ENCODE data around the gene RPGRIP1L.

- TF ChIP-seq, protein P1, sequence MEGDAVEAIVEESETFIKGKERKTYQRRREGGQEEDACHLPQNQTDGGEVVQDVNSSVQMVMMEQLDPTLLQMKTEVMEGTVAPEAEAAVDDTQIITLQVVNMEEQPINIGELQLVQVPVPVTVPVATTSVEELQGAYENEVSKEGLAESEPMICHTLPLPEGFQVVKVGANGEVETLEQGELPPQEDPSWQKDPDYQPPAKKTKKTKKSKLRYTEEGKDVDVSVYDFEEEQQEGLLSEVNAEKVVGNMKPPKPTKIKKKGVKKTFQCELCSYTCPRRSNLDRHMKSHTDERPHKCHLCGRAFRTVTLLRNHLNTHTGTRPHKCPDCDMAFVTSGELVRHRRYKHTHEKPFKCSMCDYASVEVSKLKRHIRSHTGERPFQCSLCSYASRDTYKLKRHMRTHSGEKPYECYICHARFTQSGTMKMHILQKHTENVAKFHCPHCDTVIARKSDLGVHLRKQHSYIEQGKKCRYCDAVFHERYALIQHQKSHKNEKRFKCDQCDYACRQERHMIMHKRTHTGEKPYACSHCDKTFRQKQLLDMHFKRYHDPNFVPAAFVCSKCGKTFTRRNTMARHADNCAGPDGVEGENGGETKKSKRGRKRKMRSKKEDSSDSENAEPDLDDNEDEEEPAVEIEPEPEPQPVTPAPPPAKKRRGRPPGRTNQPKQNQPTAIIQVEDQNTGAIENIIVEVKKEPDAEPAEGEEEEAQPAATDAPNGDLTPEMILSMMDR (conservative IDR thresholded peaks at IDR 0.05 in 1 of 2, IDR thresholded peaks at IDR 0.05 in 1 of 2; ENCODE audit: low read depth in 1 of 2, low read length in 2 of 2) = no peak
- TF ChIP-seq EZH2 (IDR thresholded peaks at IDR 0.05; ENCODE audit: low read length, missing control alignments) = no peak
These were observed 36.8 kb upstream of the RPGRIP1L start for GRCh38 chr16:53740476-53740875.

All from fibroblast of lung (primary cell).